Type B pancreatic cell (in vitro differentiated cells): ENCODE results near the gene MPND. TPM values are rescaled to one million over a fixed set of nuclear protein-coding genes. Genes with fewer than 3 reads are reported as not detected.

Experiments
- DNase-seq: peaks from one replicate; pipeline ENCODE4 v3.0.0; 2021; ENCODE audit warnings: mixed read lengths; ENCODE audit not compliant: unreplicated experiment; ENCODE audit errors: extremely low spot score
- H3K27ac Mint-ChIP-seq: 2 replicates; pipeline ENCODE4 v1.8.0; 2021; ENCODE audit warnings: mild to moderate bottlenecking, mixed read lengths
- H3K27me3 Mint-ChIP-seq: 2 replicates; pipeline ENCODE4 v1.8.0; 2021; ENCODE audit warnings: mixed read lengths
- H3K36me3 Mint-ChIP-seq: 2 replicates; pipeline ENCODE4 v1.8.0; 2021; ENCODE audit warnings: mixed read lengths
- H3K4me1 Mint-ChIP-seq: one replicate; pipeline ENCODE4 v1.8.0; 2021; ENCODE audit warnings: mixed read lengths; ENCODE audit not compliant: unreplicated experiment
- H3K4me3 Mint-ChIP-seq: 2 replicates; pipeline ENCODE4 v1.8.0; 2021; ENCODE audit warnings: mild to moderate bottlenecking, mixed read lengths
- H3K9me3 Mint-ChIP-seq: 2 replicates; pipeline ENCODE4 v1.8.0; 2021; ENCODE audit warnings: mixed read lengths
- CTCF ChIP-seq: fragments of 200-600 bp; sonication (generic); conservative IDR thresholded peaks from 2 replicates; pipeline ENCODE4 v1.5.0; 2021; ENCODE audit warnings: antibody characterized with exemption, mild to moderate bottlenecking
- total RNA-seq: library from RNA; stranded (reverse); gene quantifications from 2 replicates; pipeline ENCODE4 v1.2.1, GENCODE V29; 2021; ENCODE audit warnings: low replicate concordance

Gene MPND
- total RNA-seq, 1 donor from 2014 or later, result 43.6 TPM

GRCh38 chr19:4359627-4360000 lies 16.3 kb downstream of the MPND start:
- no peak for DNase-seq
- Mint-ChIP-seq H3K27ac (no peak overlapping the region), H3K9me3 (no peaks in the 10 kb centered on the region), H3K36me3 (no peaks in the 10 kb centered on the region), H3K4me3 (no peak overlapping the region), H3K27me3 (no peaks in the 10 kb centered on the region), H3K4me1 (no peaks in the 10 kb centered on the region)
- TF ChIP-seq CTCF, result no peak

- no peak for DNase-seq
- TF ChIP-seq CTCF, result no peak
- Mint-ChIP-seq H3K27me3 (no peaks in the 10 kb centered on the region), H3K4me3 (peak overlapping the region; percentile 44), H3K4me1 (no peaks in the 10 kb centered on the region), H3K9me3 (no peaks in the 10 kb centered on the region), H3K27ac (peak overlapping the region; percentile 70), H3K36me3 (no peaks in the 10 kb centered on the region)
Measured at GRCh38 chr19:4360081-4360569, 16.8 kb downstream of the MPND start.

GRCh38 chr19:4360641-4361151 lies 17.3 kb downstream of the MPND start:
- Mint-ChIP-seq H3K27me3 (no peaks in the 10 kb centered on the region), H3K4me3 (peak overlapping the region; percentile 44), H3K9me3 (no peaks in the 10 kb centered on the region), H3K36me3 (no peaks in the 10 kb centered on the region), H3K4me1 (no peaks in the 10 kb centered on the region), H3K27ac (peak overlapping the region; percentile 70)
- TF ChIP-seq CTCF, result no peak
- DNase-seq, result no peak

- no peak for TF ChIP-seq CTCF
- Mint-ChIP-seq H3K27ac (no peak overlapping the region), H3K36me3 (no peaks in the 10 kb centered on the region)
Measured at GRCh38 chr19:4361152-4362046, 18.0 kb downstream of the MPND start.

GRCh38 chr19:4362101-4362828 lies 18.9 kb downstream of the MPND start:
- H3K27me3 Mint-ChIP-seq, result no peaks in the 10 kb centered on the region
- no peaks in the 10 kb centered on the region for H3K36me3 Mint-ChIP-seq
- H3K4me3 Mint-ChIP-seq, result no peak overlapping the region
- DNase-seq, result no peak
- H3K9me3 Mint-ChIP-seq, result no peaks in the 10 kb centered on the region
- H3K4me1 Mint-ChIP-seq, result no peaks in the 10 kb centered on the region
- TF ChIP-seq CTCF, result no peak
- no peak overlapping the region for H3K27ac Mint-ChIP-seq

More at GRCh38 chr19:4361152-4362046, 18.0 kb downstream of the MPND start:
- no peaks in the 10 kb centered on the region for H3K4me1 Mint-ChIP-seq
- no peak overlapping the region for H3K4me3 Mint-ChIP-seq
- DNase-seq, result no peak
- no peaks in the 10 kb centered on the region for H3K9me3 Mint-ChIP-seq
- no peaks in the 10 kb centered on the region for H3K27me3 Mint-ChIP-seq
